Measurements from ENCODE around the gene MYD88.

Gene MYD88

GRCh38 chr3:38165722-38166387 lies 27.4 kb downstream of the MYD88 start:
- no peak for DNase-seq (ENCODE audit: low read depth)

- DNase-seq (ENCODE audit: low read depth), result no peak
Observed at GRCh38 chr3:38167591-38167990, 29.1 kb downstream of the MYD88 start.

GRCh38 chr3:38168151-38169026 lies 29.9 kb downstream of the MYD88 start:
- no peak for DNase-seq (ENCODE audit: low read depth)

GRCh38 chr3:38169027-38169317 lies 30.5 kb downstream of the MYD88 start:
- no peak for DNase-seq (ENCODE audit: low read depth)

GRCh38 chr3:38170722-38171121 lies 32.3 kb downstream of the MYD88 start:
- no peak for DNase-seq (ENCODE audit: low read depth)

- no peak for DNase-seq (ENCODE audit: low read depth)
Observed at GRCh38 chr3:38171622-38172021, 33.2 kb downstream of the MYD88 start.

GRCh38 chr3:38173834-38174418 lies 35.5 kb downstream of the MYD88 start:
- DNase-seq (ENCODE audit: low read depth), result no peak

- no peak for DNase-seq (ENCODE audit: low read depth)
Observed at GRCh38 chr3:38177181-38177580, 38.7 kb downstream of the MYD88 start.

GRCh38 chr3:38186781-38187180 lies 48.3 kb downstream of the MYD88 start:
- DNase-seq (ENCODE audit: low read depth), result no peak

- no peak for DNase-seq (ENCODE audit: low read depth)
Observed at GRCh38 chr3:38190481-38190881, 52.0 kb downstream of the MYD88 start.

Data from activated T-cell treated with anti-CD3 and anti-CD28 coated beads for 48 hours (primary cell).